ENCODE measurements around the gene GPATCH11. TPM values are rescaled to one million over a fixed set of nuclear protein-coding genes. Genes with fewer than 3 reads are reported as not detected.
A peak's percentile ranks its signal among the peaks of the same experiment; 100 is the strongest.

Gene GPATCH11
- polyA plus RNA-seq, 3 donors = 3.1 to 5.7 (median 3.8) TPM

DNA sequence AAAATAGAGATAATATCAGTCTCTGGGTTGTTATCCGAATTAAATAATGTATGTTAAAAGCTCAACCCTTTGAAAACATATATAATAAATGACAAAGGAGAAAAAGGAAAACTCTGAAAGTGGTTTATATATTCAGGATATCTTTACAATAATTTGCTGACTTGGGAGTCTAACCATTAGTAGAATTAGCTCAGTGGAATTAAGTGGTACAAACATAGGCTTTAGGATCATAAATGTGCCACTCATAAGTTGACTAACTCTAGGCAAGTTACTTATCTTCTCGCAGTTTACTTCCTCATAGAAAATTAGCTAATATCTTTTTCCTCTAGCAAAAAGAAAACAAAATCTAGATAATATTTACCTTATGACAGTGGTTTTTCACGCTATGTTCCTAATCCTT lies 44.7 kb upstream of the GPATCH11 start:
- H3K27me3 Mint-ChIP-seq (ENCODE audit: low read depth in 3 of 3) = peaks cover 0 to 2% (median 0%) of the 10 kb centered on the region in 3 donors
- no peak overlapping the region for H3K4me3 ChIP-seq (replicated peaks in 1 of 3; ENCODE audit: low read depth in 2 of 3, low read length in 3 of 3)

GRCh38 chr2:37052600-37053332 lies 31.6 kb upstream of the GPATCH11 start:
- Histone ChIP-seq H3K9ac (ENCODE audit: insufficient read depth, low read length, poor library complexity, severe bottlenecking) (no peak overlapping the region), H3K4me1 (ENCODE audit: control insufficient read depth in 1 of 2, insufficient read depth in 2 of 2, low read length in 2 of 2) (no peaks in the 10 kb centered on the region), H3K36me3 (replicated peaks in 1 of 2; ENCODE audit: control insufficient read depth in 1 of 2, insufficient read depth in 2 of 2, low read length in 2 of 2) (peaks cover 83 to 95% of the 10 kb centered on the region in 2 donors), H4K20me1 (ENCODE audit: insufficient read depth, low read length) (no peaks in the 10 kb centered on the region), H3K4me3 (replicated peaks in 1 of 3; ENCODE audit: low read depth in 2 of 3, low read length in 3 of 3) (no peak overlapping the region), H2AFZ (ENCODE audit: insufficient read depth, low read depth, low read length, poor library complexity, severe bottlenecking) (no peak overlapping the region), H3K79me2 (ENCODE audit: insufficient read depth, low read length) (no peaks in the 10 kb centered on the region), H3K27me3 (ENCODE audit: control insufficient read depth in 2 of 2, insufficient read depth in 2 of 2, low read length in 2 of 2) (no peaks in the 10 kb centered on the region), H3K27ac (ENCODE audit: low read depth in 1 of 2, low read length in 2 of 2) (no peak overlapping the region), H3K9me3 (replicated peaks in 1 of 2; ENCODE audit: control insufficient read depth in 1 of 2, insufficient read depth in 1 of 2, low read length in 2 of 2) (no peaks in the 10 kb centered on the region), H3K4me2 (replicated peaks; ENCODE audit: extremely low read depth, low read length, poor library complexity, severe bottlenecking) (no peak overlapping the region)
- Mint-ChIP-seq H3K27me3 (ENCODE audit: low read depth in 3 of 3) (no peaks in the 10 kb centered on the region), H3K9me3 (no peaks in the 10 kb centered on the region), H3K4me3 (no peak overlapping the region), H3K36me3 (peaks cover 60 to 80% of the 10 kb centered on the region in 2 donors), H3K4me1 (no peaks in the 10 kb centered on the region), H3K27ac (no peak overlapping the region)
- TF ChIP-seq CTCF (IDR thresholded peaks at IDR 0.05) = no peak
- whole genome bisulfite sequencing (ENCODE audit: insufficient coverage) = no CpG with 5 or more reads among the region's 5 CpGs
- DNase-seq = no peak
- intact Hi-C loops (cut with micrococcal nuclease) = no loop called here

More for the DNA sequence above, 44.7 kb upstream of the GPATCH11 start:
- no peaks in the 10 kb centered on the region for H3K27me3 ChIP-seq (ENCODE audit: control insufficient read depth in 2 of 2, insufficient read depth in 2 of 2, low read length in 2 of 2)
- Mint-ChIP-seq H3K9me3 (peaks cover 0 to 1% (median 0%) of the 10 kb centered on the region in 7 donors), H3K27ac (peak overlapping the region in 1 of 7 donors; percentile 12), H3K4me3 (no peak overlapping the region), H3K36me3 (peaks cover 46 to 55% of the 10 kb centered on the region in 2 donors), H3K4me1 (no peaks in the 10 kb centered on the region)
- H4K20me1 ChIP-seq (ENCODE audit: insufficient read depth, low read length) = no peaks in the 10 kb centered on the region
- intact Hi-C loops (cut with micrococcal nuclease) = no loop called here
- H3K27ac ChIP-seq (ENCODE audit: low read depth in 1 of 2, low read length in 2 of 2) = peak overlapping the region in 1 of 2 donors; percentile 40
- no peak for TF ChIP-seq CTCF (IDR thresholded peaks at IDR 0.05)
- DNase-seq = no peak
- H2AFZ ChIP-seq (ENCODE audit: insufficient read depth, low read depth, low read length, poor library complexity, severe bottlenecking) = no peak overlapping the region
- no peak overlapping the region for H3K4me2 ChIP-seq (replicated peaks; ENCODE audit: extremely low read depth, low read length, poor library complexity, severe bottlenecking)
- H3K79me2 ChIP-seq (ENCODE audit: insufficient read depth, low read length) = no peaks in the 10 kb centered on the region
- H3K4me1 ChIP-seq (ENCODE audit: control insufficient read depth in 1 of 2, insufficient read depth in 2 of 2, low read length in 2 of 2) = no peaks in the 10 kb centered on the region
- no peak overlapping the region for H3K9ac ChIP-seq (ENCODE audit: insufficient read depth, low read length, poor library complexity, severe bottlenecking)
- H3K9me3 ChIP-seq (replicated peaks in 1 of 2; ENCODE audit: control insufficient read depth in 1 of 2, insufficient read depth in 1 of 2, low read length in 2 of 2) = no peaks in the 10 kb centered on the region
- peaks cover 74 to 89% of the 10 kb centered on the region in 2 donors for H3K36me3 ChIP-seq (replicated peaks in 1 of 2; ENCODE audit: control insufficient read depth in 1 of 2, insufficient read depth in 2 of 2, low read length in 2 of 2)
- WGBS (ENCODE audit: insufficient coverage) = no CpG with 5 or more reads among the region's 3 CpGs
